HEK293 (cell line): ENCODE results near the gene GJD3.
A peak's percentile ranks its signal among the peaks of the same experiment; 100 is the strongest.

Source experiments
- EGR2 ChIP-seq: fragments of 450-650 bp; formaldehyde crosslinking; IDR thresholded peaks from 2 replicates; pipeline ENCODE4 v1.5.1; 2016; ENCODE audit warnings: low read depth, missing biosample characterization, missing genetic modification characterization
- IKZF3 ChIP-seq: fragments of 450-650 bp; IDR thresholded peaks from 2 replicates; pipeline ENCODE4 v1.5.0; 2018; ENCODE audit warnings: missing biosample characterization, mild to moderate bottlenecking, missing genetic modification characterization, moderate library complexity
- INSM2 ChIP-seq: fragments of 450-650 bp; formaldehyde crosslinking; IDR thresholded peaks from 2 replicates; pipeline ENCODE4 v1.5.1; 2016; ENCODE audit warnings: missing biosample characterization, missing genetic modification characterization
- KLF10 ChIP-seq: fragments of 450-650 bp; IDR thresholded peaks from 2 replicates; pipeline ENCODE4 v1.5.1; 2018; ENCODE audit warnings: missing biosample characterization, mild to moderate bottlenecking, missing genetic modification characterization
- OSR2 ChIP-seq: fragments of 450-650 bp; formaldehyde crosslinking; IDR thresholded peaks from 2 replicates; pipeline ENCODE4 v1.5.1; 2016; ENCODE audit warnings: missing biosample characterization, missing genetic modification characterization
- PRDM1 ChIP-seq: fragments of 450-650 bp; formaldehyde crosslinking; IDR thresholded peaks from 2 replicates; pipeline ENCODE4; 2016; ENCODE audit warnings: missing biosample characterization, missing genetic modification characterization
- RBAK ChIP-seq: fragments of 450-650 bp; formaldehyde crosslinking; IDR thresholded peaks from 2 replicates; pipeline ENCODE4 v1.5.1; 2016; ENCODE audit warnings: missing biosample characterization, missing genetic modification characterization
- REST ChIP-seq: fragments of 450-650 bp; formaldehyde crosslinking; IDR thresholded peaks from 2 replicates; pipeline ENCODE4 v1.5.1; 2016; ENCODE audit warnings: missing biosample characterization, missing genetic modification characterization
- SCRT1 ChIP-seq: fragments of 450-650 bp; formaldehyde crosslinking; IDR thresholded peaks from 2 replicates; pipeline ENCODE4 v1.5.1; 2016; ENCODE audit warnings: missing biosample characterization, missing genetic modification characterization, borderline replicate concordance
- SETDB1 ChIP-seq: IDR thresholded peaks from one replicate; pipeline ENCODE4 v1.6.1; 2017; ENCODE audit warnings: mild to moderate bottlenecking, low read length, moderate library complexity, mixed read lengths; ENCODE audit not compliant: insufficient read length
- TCF7L2 ChIP-seq: IDR thresholded peaks from 2 replicates; pipeline ENCODE4 v1.6.1; 2011; ENCODE audit warnings: low read depth, mild to moderate bottlenecking, inconsistent platforms, low read length, moderate library complexity, borderline replicate concordance
- TRIM28 ChIP-seq: IDR thresholded peaks from 2 replicates; pipeline ENCODE4 v1.6.1; 2011; ENCODE audit warnings: low read length, control low read depth, borderline replicate concordance
- ZBTB21 ChIP-seq: fragments of 450-650 bp; formaldehyde crosslinking; IDR thresholded peaks from 2 replicates; pipeline ENCODE4 v1.5.1; 2017; ENCODE audit warnings: missing biosample characterization, missing genetic modification characterization
- ZBTB26 ChIP-seq: fragments of 450-650 bp; formaldehyde crosslinking; optimal IDR thresholded peaks from 2 replicates; pipeline ENCODE3; 2016; ENCODE audit warnings: missing biosample characterization, mild to moderate bottlenecking, missing genetic modification characterization
- ZFHX2 ChIP-seq: fragments of 450-650 bp; formaldehyde crosslinking; conservative IDR thresholded peaks from 2 replicates; pipeline ENCODE4 v1.5.1; 2016; ENCODE audit warnings: missing biosample characterization, missing genetic modification characterization
- ZFP69B ChIP-seq: fragments of 450-650 bp; formaldehyde crosslinking; IDR thresholded peaks from 2 replicates; pipeline ENCODE4 v1.5.1; 2016; ENCODE audit warnings: missing biosample characterization, missing genetic modification characterization
- ZIC2 ChIP-seq: fragments of 450-650 bp; formaldehyde crosslinking; IDR thresholded peaks from 2 replicates; pipeline ENCODE4 v1.5.1; 2016; ENCODE audit warnings: missing biosample characterization, missing genetic modification characterization
- ZNF214 ChIP-seq: fragments of 450-650 bp; formaldehyde crosslinking; IDR thresholded peaks from 2 replicates; pipeline ENCODE4 v1.5.1; 2017; ENCODE audit warnings: missing biosample characterization, mild to moderate bottlenecking, missing genetic modification characterization, borderline replicate concordance
- ZNF341 ChIP-seq: fragments of 450-650 bp; formaldehyde crosslinking; IDR thresholded peaks from 2 replicates; pipeline ENCODE4; 2016; ENCODE audit warnings: low read depth, missing biosample characterization, missing genetic modification characterization
- ZNF37A ChIP-seq: fragments of 450-650 bp; IDR thresholded peaks from 2 replicates; pipeline ENCODE4 v1.5.1; 2018; ENCODE audit warnings: missing biosample characterization, missing genetic modification characterization
- ZNF433 ChIP-seq: fragments of 450-650 bp; formaldehyde crosslinking; IDR thresholded peaks from 2 replicates; pipeline ENCODE4 v1.5.1; 2016; ENCODE audit warnings: missing biosample characterization, missing genetic modification characterization, low read depth
- ZNF48 ChIP-seq: fragments of 450-650 bp; formaldehyde crosslinking; IDR thresholded peaks from 2 replicates; pipeline ENCODE4 v1.5.1; 2016; ENCODE audit warnings: missing biosample characterization, missing genetic modification characterization
- ZNF530 ChIP-seq: fragments of 450-650 bp; formaldehyde crosslinking; IDR thresholded peaks from 2 replicates; pipeline ENCODE4 v1.5.1; 2016; ENCODE audit warnings: low read depth, missing biosample characterization, missing genetic modification characterization
- ZNF555 ChIP-seq: fragments of 450-650 bp; formaldehyde crosslinking; conservative IDR thresholded peaks from 2 replicates; pipeline ENCODE4 v1.5.1; 2017; ENCODE audit warnings: missing biosample characterization, mild to moderate bottlenecking, missing genetic modification characterization, inconsistent platforms
- ZNF624 ChIP-seq: fragments of 450-650 bp; formaldehyde crosslinking; IDR thresholded peaks from 2 replicates; pipeline ENCODE4 v1.5.1; 2017; ENCODE audit warnings: missing biosample characterization, missing genetic modification characterization
- ZNF626 ChIP-seq: fragments of 450-650 bp; sonication (Bioruptor Pico); formaldehyde crosslinking; IDR thresholded peaks from 2 replicates; pipeline ENCODE4 v1.5.1; 2018; ENCODE audit warnings: missing biosample characterization, missing genetic modification characterization, inconsistent platforms
- ZNF654 ChIP-seq: fragments of 450-650 bp; formaldehyde crosslinking; IDR thresholded peaks from 2 replicates; pipeline ENCODE4 v1.5.1; 2016; ENCODE audit warnings: low read depth, missing biosample characterization, missing genetic modification characterization
- ZNF660 ChIP-seq: fragments of 450-650 bp; IDR thresholded peaks from 2 replicates; pipeline ENCODE4 v1.5.1; 2018; ENCODE audit warnings: missing biosample characterization, mild to moderate bottlenecking, missing genetic modification characterization
- ZNF664 ChIP-seq: fragments of 450-650 bp; formaldehyde crosslinking; IDR thresholded peaks from 2 replicates; pipeline ENCODE4 v1.5.1; 2016; ENCODE audit warnings: missing biosample characterization, missing genetic modification characterization
- ZNF670 ChIP-seq: fragments of 450-650 bp; formaldehyde crosslinking; IDR thresholded peaks from 2 replicates; pipeline ENCODE4 v1.5.1; 2016; ENCODE audit warnings: missing biosample characterization, missing genetic modification characterization, low read depth
- ZNF747 ChIP-seq: fragments of 450-650 bp; formaldehyde crosslinking; IDR thresholded peaks from 2 replicates; pipeline ENCODE4 v1.5.1; 2016; ENCODE audit warnings: missing biosample characterization, missing genetic modification characterization
- ZNF76 ChIP-seq: fragments of 450-650 bp; formaldehyde crosslinking; IDR thresholded peaks from 2 replicates; pipeline ENCODE4; 2016; ENCODE audit warnings: low read depth, missing biosample characterization, missing genetic modification characterization, borderline replicate concordance
- ZNF768 ChIP-seq: fragments of 450-650 bp; formaldehyde crosslinking; IDR thresholded peaks from 2 replicates; pipeline ENCODE4 v1.5.1; 2018; ENCODE audit warnings: missing biosample characterization, mild to moderate bottlenecking, missing genetic modification characterization
- ZNF830 ChIP-seq: fragments of 450-650 bp; IDR thresholded peaks from 2 replicates; pipeline ENCODE4 v1.5.0; 2018; ENCODE audit warnings: missing biosample characterization, missing genetic modification characterization, low read depth, mild to moderate bottlenecking, moderate library complexity
- ZSCAN23 ChIP-seq: fragments of 450-650 bp; formaldehyde crosslinking; IDR thresholded peaks from 2 replicates; pipeline ENCODE4 v1.5.1; 2016; ENCODE audit warnings: missing biosample characterization, missing genetic modification characterization
- ZXDB ChIP-seq: fragments of 450-650 bp; formaldehyde crosslinking; IDR thresholded peaks from 2 replicates; pipeline ENCODE4 v1.5.1; 2016; ENCODE audit warnings: missing biosample characterization, missing genetic modification characterization

GJD3 gene

GRCh38 chr17:40345161-40345993, 19.2 kb downstream of the GJD3 start (continued):
- TF ChIP-seq REST (tag by site-specific recombination) (no peak), OSR2 (tag by site-specific recombination) (no peak), ZNF530 (no peak), ZIC2 (tag by site-specific recombination) (peak; percentile 77), ZNF433 (tag by site-specific recombination) (no peak), TRIM28 (no peak), RBAK (tag by site-specific recombination) (no peak), IKZF3 (tag by site-specific recombination) (no peak), ZNF670 (tag by site-specific recombination) (no peak), ZNF747 (tag by site-specific recombination) (no peak), ZNF48 (tag by site-specific recombination) (no peak), ZSCAN23 (tag by site-specific recombination) (no peak), EGR2 (tag by site-specific recombination) (peak; percentile 28; the same call in 1 of the 2 replicates), ZXDB (tag by site-specific recombination) (no peak), ZNF654 (tag by site-specific recombination) (no peak), ZFHX2 (tag by site-specific recombination) (peak; percentile 63; the same call in 1 of the 2 replicates), ZNF660 (no peak), KLF10 (tag by site-specific recombination) (peak; percentile 33; the same call in 1 of the 2 replicates), SCRT1 (tag by site-specific recombination) (no peak), ZNF341 (tag by site-specific recombination) (peak; percentile 41), INSM2 (peak; percentile 17; the same call in 1 of the 2 replicates), ZNF664 (tag by site-specific recombination) (no peak), ZBTB21 (tag by site-specific recombination) (no peak), ZNF626 (tag by site-specific recombination) (no peak), SETDB1 (no peak), ZNF214 (no peak), ZNF37A (tag by site-specific recombination) (no peak), ZNF76 (tag by site-specific recombination) (no peak), ZNF624 (no peak), PRDM1 (tag by site-specific recombination) (no peak), ZBTB26 (tag by site-specific recombination) (peak; percentile 42), ZNF768 (no peak), ZNF555 (tag by site-specific recombination) (no peak), ZFP69B (tag by site-specific recombination) (no peak), ZNF830 (tag by site-specific recombination) (no peak), TCF7L2 (no peak)
